Measurements from ENCODE around the gene ARAP1.

- TF ChIP-seq CTCF (IDR thresholded peaks at IDR 0.05; ENCODE audit: low read depth, low read length) (no peak), MYC (IDR thresholded peaks at IDR 0.05; ENCODE audit: low read depth, low read length) (no peak), POLR2A (IDR thresholded peaks at IDR 0.05; ENCODE audit: extremely low read depth, insufficient read length) (no peak), MAX (IDR thresholded peaks at IDR 0.05; ENCODE audit: low read depth, low read length) (no peak)
These were observed 9.5 kb downstream of the ARAP1 start for GRCh38 chr11:72742513-72743320.
